Measurements from ENCODE around the gene TDRD3. TPM values are rescaled to one million over a fixed set of nuclear protein-coding genes. Genes with fewer than 3 reads are reported as not detected.
"Not testable (repeated sequence)": the region's sequence is repeated elsewhere in the genome, so short reads cannot be mapped to it uniquely, and the experiment has no call there.

Gene TDRD3
- polyA plus RNA-seq, 6 donors from 2014 or later = 1.5 to 8.7 (median 6.0) TPM

GRCh38 chr13:60409574-60410292 lies 12.7 kb downstream of the TDRD3 start:
- H3K9me3 Mint-ChIP-seq; H3K4me3 Mint-ChIP-seq; DNase-seq; ATAC-seq (ENCODE audit: low read depth in 2 of 2); H3K27me3 Mint-ChIP-seq; H3K27ac Mint-ChIP-seq: not testable (repeated sequence)
- peaks cover 12 to 35% (median 22%) of the 10 kb centered on the region in 3 donors for H3K4me1 Mint-ChIP-seq
- H3K36me3 Mint-ChIP-seq = peaks cover 18% of the 10 kb centered on the region in 2 donors

GRCh38 chr13:60410299-60410698 lies 13.3 kb downstream of the TDRD3 start:
- no peak for DNase-seq
- Mint-ChIP-seq H3K27ac (no peak overlapping the region), H3K4me1 (peaks cover 8 to 33% (median 18%) of the 10 kb centered on the region in 3 donors), H3K4me3 (no peak overlapping the region), H3K36me3 (peaks cover 18% of the 10 kb centered on the region in 2 donors), H3K9me3 (peaks cover 0 to 8% (median 3%) of the 10 kb centered on the region in 7 donors), H3K27me3 (no peaks in the 10 kb centered on the region)
- ATAC-seq (ENCODE audit: low read depth in 2 of 2) = no peak

GRCh38 chr13:60411464-60411863 lies 14.4 kb downstream of the TDRD3 start:
- H3K4me1 Mint-ChIP-seq = peaks cover 8 to 27% (median 12%) of the 10 kb centered on the region in 3 donors
- H3K4me3 Mint-ChIP-seq = no peak overlapping the region
- ATAC-seq (ENCODE audit: low read depth in 2 of 2) = no peak
- H3K9me3 Mint-ChIP-seq = peaks cover 0 to 6% (median 3%) of the 10 kb centered on the region in 7 donors
- no peaks in the 10 kb centered on the region for H3K27me3 Mint-ChIP-seq
- H3K27ac Mint-ChIP-seq = peak overlapping the region in 2 of 6 donors; percentile 42 to 44
- H3K36me3 Mint-ChIP-seq = peaks cover 18% of the 10 kb centered on the region in 2 donors
- DNase-seq = no peak

GRCh38 chr13:60411983-60412382 lies 15.0 kb downstream of the TDRD3 start:
- Mint-ChIP-seq H3K4me1 (peaks cover 10 to 32% (median 12%) of the 10 kb centered on the region in 3 donors), H3K27me3 (no peaks in the 10 kb centered on the region), H3K36me3 (peaks cover 17 to 18% of the 10 kb centered on the region in 2 donors), H3K4me3 (no peak overlapping the region), H3K27ac (no peak overlapping the region), H3K9me3 (peaks cover 0 to 6% (median 3%) of the 10 kb centered on the region in 7 donors)
- DNase-seq (no peak), ATAC-seq (ENCODE audit: low read depth in 2 of 2) (no peak)

- Mint-ChIP-seq H3K4me1 (peaks cover 10 to 29% (median 12%) of the 10 kb centered on the region in 3 donors), H3K36me3 (peaks cover 12 to 13% of the 10 kb centered on the region in 2 donors), H3K9me3 (peaks cover 0 to 2% (median under 1%) of the 10 kb centered on the region in 7 donors), H3K27ac (no peak overlapping the region), H3K27me3 (no peaks in the 10 kb centered on the region), H3K4me3 (no peak overlapping the region)
- no peak for ATAC-seq (ENCODE audit: low read depth in 2 of 2)
- DNase-seq = no peak
Measured at GRCh38 chr13:60412909-60413616, 16.0 kb downstream of the TDRD3 start.

GRCh38 chr13:60414177-60414576 lies 17.2 kb downstream of the TDRD3 start:
- ATAC-seq (ENCODE audit: low read depth in 2 of 2) (no peak), DNase-seq (no peak)
- peaks cover 7 to 21% (median 12%) of the 10 kb centered on the region in 3 donors for H3K4me1 Mint-ChIP-seq
- H3K9me3 Mint-ChIP-seq = peaks cover 0 to 4% (median 0%) of the 10 kb centered on the region in 7 donors
- no peaks in the 10 kb centered on the region for H3K27me3 Mint-ChIP-seq
- peak overlapping the region in 1 of 6 donors; percentile 33 for H3K27ac Mint-ChIP-seq
- no peak overlapping the region for H3K4me3 Mint-ChIP-seq
- peaks cover 6 to 8% of the 10 kb centered on the region in 2 donors for H3K36me3 Mint-ChIP-seq

GRCh38 chr13:60417734-60418133 lies 20.7 kb downstream of the TDRD3 start:
- H3K4me3 Mint-ChIP-seq = no peak overlapping the region
- ATAC-seq (ENCODE audit: low read depth in 2 of 2) = no peak
- peaks cover 0 to 6% of the 10 kb centered on the region in 2 donors for H3K36me3 Mint-ChIP-seq
- no peak for DNase-seq
- H3K27ac Mint-ChIP-seq = peak overlapping the region in 2 of 6 donors; percentile 48 to 54
- no peaks in the 10 kb centered on the region for H3K27me3 Mint-ChIP-seq
- H3K4me1 Mint-ChIP-seq = peaks cover 3 to 8% (median 6%) of the 10 kb centered on the region in 3 donors
- H3K9me3 Mint-ChIP-seq = peaks cover 0 to 7% (median 2%) of the 10 kb centered on the region in 7 donors

- Mint-ChIP-seq H3K4me1 (peaks cover 2 to 8% (median 6%) of the 10 kb centered on the region in 3 donors), H3K27me3 (no peaks in the 10 kb centered on the region), H3K27ac (no peak overlapping the region), H3K9me3 (peaks cover 0 to 7% (median 2%) of the 10 kb centered on the region in 7 donors), H3K36me3 (peaks cover 0 to 6% of the 10 kb centered on the region in 2 donors), H3K4me3 (peak overlapping the region in 1 of 8 donors; percentile 10)
- ATAC-seq (ENCODE audit: low read depth in 2 of 2) = no peak
- no peak for DNase-seq
Measured at GRCh38 chr13:60418954-60419353, 21.9 kb downstream of the TDRD3 start.

GRCh38 chr13:60425332-60425731 lies 28.3 kb downstream of the TDRD3 start:
- Mint-ChIP-seq H3K9me3 (peaks cover 0 to 4% (median 0%) of the 10 kb centered on the region in 7 donors), H3K4me3 (no peak overlapping the region), H3K36me3 (no peaks in the 10 kb centered on the region), H3K27ac (no peak overlapping the region), H3K4me1 (peaks cover 10 to 16% (median 13%) of the 10 kb centered on the region in 3 donors), H3K27me3 (no peaks in the 10 kb centered on the region)
- DNase-seq (no peak), ATAC-seq (ENCODE audit: low read depth in 2 of 2) (no peak)

- H3K27ac Mint-ChIP-seq = peak overlapping the region in 1 of 6 donors; percentile 27
- H3K4me3 Mint-ChIP-seq = no peak overlapping the region
- no peaks in the 10 kb centered on the region for H3K27me3 Mint-ChIP-seq
- peaks cover 10 to 16% (median 13%) of the 10 kb centered on the region in 3 donors for H3K4me1 Mint-ChIP-seq
- peaks cover 0 to under 1% (median 0%) of the 10 kb centered on the region in 7 donors for H3K9me3 Mint-ChIP-seq
- no peaks in the 10 kb centered on the region for H3K36me3 Mint-ChIP-seq
- DNase-seq = no peak
- ATAC-seq (ENCODE audit: low read depth in 2 of 2) = no peak
Measured at GRCh38 chr13:60426075-60426474, 29.1 kb downstream of the TDRD3 start.

GRCh38 chr13:60427285-60427684 lies 30.3 kb downstream of the TDRD3 start:
- H3K36me3 Mint-ChIP-seq = no peaks in the 10 kb centered on the region
- DNase-seq (no peak), ATAC-seq (ENCODE audit: low read depth in 2 of 2) (no peak)
- H3K27ac Mint-ChIP-seq = peak overlapping the region in 1 of 6 donors; percentile 49
- no peak overlapping the region for H3K4me3 Mint-ChIP-seq
- no peaks in the 10 kb centered on the region for H3K9me3 Mint-ChIP-seq
- no peaks in the 10 kb centered on the region for H3K27me3 Mint-ChIP-seq
- peaks cover 4 to 13% (median 12%) of the 10 kb centered on the region in 3 donors for H3K4me1 Mint-ChIP-seq

- Mint-ChIP-seq H3K27me3 (no peaks in the 10 kb centered on the region), H3K4me1 (peaks cover 12 to 24% (median 16%) of the 10 kb centered on the region in 3 donors), H3K27ac (no peak overlapping the region), H3K4me3 (no peak overlapping the region), H3K36me3 (no peaks in the 10 kb centered on the region), H3K9me3 (peaks cover 0 to 8% (median 2%) of the 10 kb centered on the region in 7 donors)
- peak; percentile 44 for DNase-seq
- peak; percentile 61 to 69 for ATAC-seq (ENCODE audit: low read depth in 2 of 2)
Measured at GRCh38 chr13:60431108-60431700, 34.2 kb downstream of the TDRD3 start.

GRCh38 chr13:60433505-60433904 lies 36.5 kb downstream of the TDRD3 start:
- H3K36me3 Mint-ChIP-seq = no peaks in the 10 kb centered on the region
- no peak overlapping the region for H3K4me3 Mint-ChIP-seq
- peaks cover 0 to 9% (median 4%) of the 10 kb centered on the region in 7 donors for H3K9me3 Mint-ChIP-seq
- H3K4me1 Mint-ChIP-seq = peaks cover 16 to 32% (median 21%) of the 10 kb centered on the region in 3 donors
- no peak overlapping the region for H3K27ac Mint-ChIP-seq
- ATAC-seq (ENCODE audit: low read depth in 2 of 2) (no peak), DNase-seq (no peak)
- no peaks in the 10 kb centered on the region for H3K27me3 Mint-ChIP-seq
